Skeletal muscle satellite cell (primary cell): ENCODE results near the gene COL23A1.

Source experiments
- H3K27me3 ChIP-seq: 2 replicates; pipeline ENCODE4 v1.7.0; 2013; ENCODE audit warnings: low read length; ENCODE audit not compliant: control insufficient read depth, insufficient read depth
- H3K36me3 ChIP-seq: 2 replicates; pipeline ENCODE4 v1.7.0; 2013; ENCODE audit warnings: mild to moderate bottlenecking, control low read depth, low read length; ENCODE audit not compliant: insufficient read depth
- H3K4me1 ChIP-seq: 2 replicates; pipeline ENCODE4 v1.7.0; 2013; ENCODE audit warnings: low read length; ENCODE audit not compliant: control insufficient read depth, insufficient read depth
- H3K4me2 ChIP-seq: 2 replicates; pipeline ENCODE4 v1.7.0; 2013; ENCODE audit warnings: mild to moderate bottlenecking, low read length
- H3K4me3 ChIP-seq: 2 replicates; pipeline ENCODE4 v1.7.0; 2013; ENCODE audit warnings: low read length
- H3K9ac ChIP-seq: 2 replicates; pipeline ENCODE4 v1.7.0; 2013; ENCODE audit warnings: mild to moderate bottlenecking, low read depth, low read length, moderate library complexity
- H3K9me3 ChIP-seq: replicated peaks from 2 replicates; pipeline ENCODE4 v1.7.0; 2013; ENCODE audit warnings: mild to moderate bottlenecking, control low read depth, low read length

The COL23A1 gene

DNA sequence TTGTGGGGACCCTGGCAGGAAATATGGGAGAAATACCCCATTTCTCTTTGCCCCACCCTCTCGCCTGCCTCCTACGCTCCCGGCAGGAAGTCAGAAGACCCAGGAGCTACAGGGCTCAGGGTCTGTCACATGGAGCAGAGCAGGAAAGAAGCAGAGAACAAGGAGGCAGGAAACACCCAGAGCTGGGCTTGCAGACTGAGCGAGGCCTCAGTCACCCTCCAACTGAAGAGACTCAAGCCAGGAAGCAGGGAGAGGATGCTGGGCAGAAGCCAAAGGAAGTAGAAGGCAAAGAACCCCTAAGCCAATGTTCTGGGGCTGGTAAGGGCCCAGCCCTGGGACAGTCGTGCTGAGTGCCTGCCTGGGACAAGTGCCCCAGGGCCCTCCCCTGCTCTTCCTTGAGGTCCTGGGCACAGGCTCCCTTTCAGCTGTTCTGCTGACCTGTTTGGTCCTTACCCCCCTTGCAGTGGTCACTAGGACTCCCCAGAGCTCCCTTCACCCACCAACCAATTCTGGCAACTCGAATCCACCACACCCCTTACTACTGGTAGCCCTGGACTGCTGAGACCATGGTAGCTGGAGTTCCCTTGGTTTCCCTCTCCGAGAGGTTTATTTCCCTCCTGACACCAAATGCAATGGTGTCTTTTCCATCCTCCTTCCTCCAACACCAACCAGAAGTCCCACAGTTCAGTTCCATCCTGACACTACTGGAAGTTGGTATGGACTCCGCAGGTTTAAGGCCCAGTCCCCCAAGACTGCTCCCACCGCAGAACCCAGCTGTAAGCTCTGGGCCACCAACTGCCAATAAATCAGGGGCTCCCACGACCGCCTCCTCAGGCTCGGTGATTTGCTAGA lies 157.5 kb downstream of the COL23A1 start:
- Histone ChIP-seq H3K4me3 (no peak overlapping the region), H3K9ac (no peak overlapping the region), H3K27me3 (no peaks in the 10 kb centered on the region), H3K36me3 (no peaks in the 10 kb centered on the region), H3K4me2 (no peak overlapping the region), H3K9me3 (peaks cover 13% of the 10 kb centered on the region), H3K4me1 (no peaks in the 10 kb centered on the region)

DNA sequence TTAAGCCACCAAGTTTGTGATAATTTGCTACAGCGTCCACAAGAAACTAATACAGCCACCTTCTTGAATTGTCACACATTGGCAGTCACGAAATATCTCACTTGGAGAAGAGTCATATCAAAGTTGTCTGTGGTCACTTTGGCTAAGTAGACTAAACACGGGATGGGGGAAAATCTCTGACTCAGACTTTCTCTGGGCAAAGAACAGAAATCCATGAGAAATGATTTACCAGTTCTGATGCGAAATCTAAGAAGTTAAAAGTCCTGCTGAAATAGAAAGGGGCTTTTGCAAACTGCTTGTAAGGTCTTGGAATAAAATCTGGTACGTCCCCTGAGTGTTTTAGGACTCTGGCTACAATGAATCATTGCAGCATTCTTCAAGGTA lies 158.4 kb downstream of the COL23A1 start:
- Histone ChIP-seq H3K4me2 (no peak overlapping the region), H3K9me3 (peaks cover 13% of the 10 kb centered on the region), H3K9ac (no peak overlapping the region), H3K27me3 (no peaks in the 10 kb centered on the region), H3K36me3 (no peaks in the 10 kb centered on the region), H3K4me3 (no peak overlapping the region), H3K4me1 (no peaks in the 10 kb centered on the region)

DNA sequence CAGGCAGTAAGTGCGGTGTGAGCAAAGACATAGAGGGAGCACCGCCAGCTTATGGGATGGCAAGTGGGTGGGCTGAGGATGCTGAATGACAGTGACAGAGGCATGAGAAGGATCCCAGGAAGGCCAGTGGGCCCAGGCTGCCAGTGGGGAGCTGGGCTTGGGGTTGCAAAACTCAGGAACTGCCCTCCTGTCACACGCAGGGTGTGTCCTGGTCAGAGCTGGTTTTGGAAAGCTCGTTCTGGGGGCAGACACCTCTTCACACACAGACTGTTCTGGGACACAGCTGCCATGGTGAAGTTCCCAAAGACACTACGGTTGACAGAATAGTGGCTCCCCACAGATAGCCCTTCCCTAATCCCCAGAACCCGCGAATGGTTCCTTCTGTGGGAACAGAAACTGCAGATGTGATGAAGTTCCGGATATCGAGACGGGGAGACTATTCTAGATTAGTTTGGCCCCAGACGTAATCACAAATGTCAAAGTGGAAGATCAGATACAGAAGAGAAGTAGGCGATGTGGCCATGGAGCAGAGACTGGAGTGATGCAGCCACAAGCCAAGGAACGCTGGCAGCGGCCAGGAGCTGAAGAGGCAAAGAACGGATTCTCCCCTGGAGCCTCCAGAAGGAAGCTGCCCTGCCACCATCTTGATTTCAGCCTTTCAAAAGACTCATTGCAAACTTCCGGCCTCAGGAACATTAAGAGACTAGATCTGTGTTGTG lies 159.0 kb downstream of the COL23A1 start:
- no peak overlapping the region for H3K4me2 ChIP-seq
- no peaks in the 10 kb centered on the region for H3K27me3 ChIP-seq
- peaks cover 13% of the 10 kb centered on the region for H3K9me3 ChIP-seq
- H3K4me3 ChIP-seq = no peak overlapping the region
- H3K36me3 ChIP-seq = no peaks in the 10 kb centered on the region
- no peak overlapping the region for H3K9ac ChIP-seq
- no peaks in the 10 kb centered on the region for H3K4me1 ChIP-seq

DNA sequence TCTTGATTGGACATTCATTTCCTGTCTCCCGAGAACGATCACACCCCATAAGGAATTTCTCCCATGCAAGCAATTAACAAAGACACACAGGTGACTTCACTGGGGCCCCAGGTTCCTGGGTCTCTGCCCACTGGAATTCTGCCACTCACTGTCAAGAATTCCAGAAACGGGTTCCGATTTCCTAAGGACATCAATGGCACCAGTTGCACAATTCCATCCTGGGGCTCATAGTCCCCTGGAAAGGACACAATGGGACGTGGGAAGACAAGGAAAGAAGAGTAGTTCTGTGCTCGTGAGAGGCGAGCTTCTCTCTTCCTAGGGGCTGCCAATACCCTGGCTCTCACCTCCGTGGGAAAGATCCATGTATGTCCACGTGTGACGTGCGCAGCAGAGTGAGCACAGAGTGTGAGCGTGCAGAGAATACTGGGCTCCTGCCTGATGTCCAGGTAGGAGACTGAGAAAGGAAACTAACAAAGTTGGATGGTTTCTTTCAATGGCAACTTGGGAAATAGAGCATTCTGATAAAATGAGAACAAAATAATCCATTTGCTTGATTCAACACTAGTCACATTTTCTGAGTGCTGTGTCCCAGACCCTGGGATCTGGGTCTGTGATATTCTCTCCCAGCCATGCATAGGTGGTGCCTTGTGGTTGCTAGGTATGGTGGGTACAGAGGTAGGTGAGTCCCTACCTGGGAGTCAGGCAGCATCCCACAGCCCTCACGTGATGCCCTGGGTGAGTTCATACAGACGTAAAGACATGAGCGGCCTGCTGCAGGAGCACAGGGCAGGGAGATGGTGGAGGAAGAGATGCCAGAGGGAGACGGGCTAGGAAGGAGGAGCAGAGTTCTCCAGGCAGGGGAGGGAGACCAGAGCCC lies 159.8 kb downstream of the COL23A1 start:
- H3K9ac ChIP-seq = no peak overlapping the region
- no peaks in the 10 kb centered on the region for H3K36me3 ChIP-seq
- no peaks in the 10 kb centered on the region for H3K27me3 ChIP-seq
- no peak overlapping the region for H3K4me3 ChIP-seq
- peaks cover 7% of the 10 kb centered on the region for H3K9me3 ChIP-seq
- H3K4me2 ChIP-seq = no peak overlapping the region
- H3K4me1 ChIP-seq = no peaks in the 10 kb centered on the region

- H3K9ac ChIP-seq = no peak overlapping the region
- H3K4me2 ChIP-seq = no peak overlapping the region
- peaks cover 6% of the 10 kb centered on the region for H3K9me3 ChIP-seq
- H3K4me1 ChIP-seq = no peaks in the 10 kb centered on the region
- H3K4me3 ChIP-seq = no peak overlapping the region
- no peaks in the 10 kb centered on the region for H3K27me3 ChIP-seq
- no peaks in the 10 kb centered on the region for H3K36me3 ChIP-seq
These were observed 160.6 kb downstream of the COL23A1 start for GRCh38 chr5:178429491-178430185.

DNA sequence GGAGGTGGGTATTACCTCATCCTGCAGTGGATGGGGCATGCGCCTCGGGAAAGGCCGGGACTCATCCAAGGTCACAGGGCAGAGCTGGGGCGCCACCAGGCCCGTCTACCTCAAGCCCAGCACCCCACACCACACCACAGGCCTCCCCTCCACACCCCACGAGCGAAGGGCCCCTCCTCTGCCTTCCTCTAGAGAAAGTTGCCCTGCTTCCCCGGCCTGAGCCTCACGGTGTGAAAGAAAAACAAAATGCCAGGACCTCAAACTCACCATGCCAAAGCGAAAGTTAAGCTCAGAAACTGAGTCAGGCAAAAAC lies 161.1 kb downstream of the COL23A1 start:
- Histone ChIP-seq H3K4me1 (no peaks in the 10 kb centered on the region), H3K36me3 (no peaks in the 10 kb centered on the region), H3K27me3 (no peaks in the 10 kb centered on the region), H3K4me2 (no peak overlapping the region), H3K4me3 (no peak overlapping the region), H3K9ac (no peak overlapping the region), H3K9me3 (peaks cover 6% of the 10 kb centered on the region)

GRCh38 chr5:178428341-178429155 lies 161.6 kb downstream of the COL23A1 start:
- H3K9me3 ChIP-seq = peaks cover 6% of the 10 kb centered on the region
- H3K9ac ChIP-seq = no peak overlapping the region
- H3K4me3 ChIP-seq = no peak overlapping the region
- no peaks in the 10 kb centered on the region for H3K4me1 ChIP-seq
- H3K36me3 ChIP-seq = no peaks in the 10 kb centered on the region
- no peak overlapping the region for H3K4me2 ChIP-seq
- H3K27me3 ChIP-seq = no peaks in the 10 kb centered on the region

DNA sequence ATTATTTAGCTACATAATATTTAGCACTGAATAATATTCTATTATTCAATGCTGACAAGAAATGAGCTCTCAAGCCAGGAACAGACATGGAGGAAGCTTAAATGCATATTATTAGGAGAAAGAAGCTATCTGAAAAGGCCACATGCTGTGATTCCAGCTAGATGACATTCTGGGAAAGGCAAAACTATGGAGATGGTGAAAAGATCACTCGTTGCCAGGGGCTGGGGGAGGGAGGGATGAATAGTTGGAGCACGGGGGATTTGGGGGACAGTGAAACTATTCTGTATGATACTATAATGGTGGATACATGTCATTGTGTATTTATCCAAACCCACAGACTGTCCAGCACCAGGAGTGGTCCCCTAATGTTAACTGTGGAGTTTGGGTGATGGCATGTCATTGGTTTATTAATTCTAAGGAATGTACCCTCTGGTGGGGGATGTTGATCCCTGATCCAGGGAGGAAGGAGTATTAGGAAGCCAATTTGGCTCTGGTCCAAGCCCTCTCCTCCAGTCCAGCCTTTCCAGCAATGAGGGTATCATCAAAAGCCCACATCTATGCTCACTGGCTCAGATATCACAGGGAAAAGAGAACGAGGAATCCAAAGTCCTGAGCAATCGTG lies 162.5 kb downstream of the COL23A1 start:
- no peak overlapping the region for H3K4me2 ChIP-seq

GRCh38 chr5:178426326-178427130 lies 163.7 kb downstream of the COL23A1 start:
- Histone ChIP-seq H3K4me1 (no peaks in the 10 kb centered on the region), H3K27me3 (no peaks in the 10 kb centered on the region), H3K9me3 (peaks cover 11% of the 10 kb centered on the region), H3K36me3 (no peaks in the 10 kb centered on the region), H3K9ac (no peak overlapping the region), H3K4me2 (no peak overlapping the region), H3K4me3 (no peak overlapping the region)

More for the DNA sequence above, 162.5 kb downstream of the COL23A1 start:
- Histone ChIP-seq H3K27me3 (no peaks in the 10 kb centered on the region), H3K9me3 (peaks cover 6% of the 10 kb centered on the region), H3K4me1 (no peaks in the 10 kb centered on the region), H3K9ac (no peak overlapping the region), H3K4me3 (no peak overlapping the region), H3K36me3 (no peaks in the 10 kb centered on the region)
